Gastrocnemius medialis (tissue), 4 donors: ENCODE measurements around the gene LFNG. TPM values are rescaled to one million over a fixed set of nuclear protein-coding genes. Genes with fewer than 3 reads are reported as not detected.
A peak's percentile ranks its signal among the peaks of the same experiment; 100 is the strongest.

Experiments
- ATAC-seq, 2 donors: fragments of 150-250 bp; one replicate each; pipeline ENCODE4 v1.9.1; 2016
- DNase-seq, 2 donors: peaks; one replicate each; pipeline ENCODE4 v3.0.0-alpha.2; 2019
- H3K27ac ChIP-seq, 4 donors: fragments of 200-600 bp; sonication (generic); 1 replicate in 1 of 4; 2 replicates in 3 of 4; pipeline ENCODE4 v1.5.1; 2016 to 2018; ENCODE audit warnings: mild to moderate bottlenecking in 2 of 4, moderate library complexity in 1 of 4
- H3K27me3 ChIP-seq, 3 donors: fragments of 200-600 bp; sonication (generic) in 2 of 3; 1 replicate in 1 of 3; 2 replicates in 2 of 3; pipeline versions ENCODE4 v1.5.1 to v1.6.0; 2016 to 2019; ENCODE audit warnings: mild to moderate bottlenecking in 1 of 3, moderate library complexity in 1 of 3
- H3K36me3 ChIP-seq, 2 donors: fragments of 200-600 bp; sonication (generic) in 1 of 2; one replicate each; pipeline ENCODE4 v1.5.1; 2017 to 2018
- H3K4me1 ChIP-seq, 2 donors: fragments of 200-600 bp; sonication (generic) in 1 of 2; one replicate each; pipeline ENCODE4 v1.5.1; 2016 to 2017; ENCODE audit warnings: mild to moderate bottlenecking in 2 of 2
- H3K4me3 ChIP-seq, 4 donors: fragments of 200-600 bp; sonication (generic) in 3 of 4; 1 replicate in 1 of 4; 2 replicates in 3 of 4; pipeline ENCODE4 v1.5.1; 2016 to 2019; ENCODE audit warnings: mild to moderate bottlenecking in 2 of 4
- H3K9me3 ChIP-seq, 3 donors: fragments of 200-600 bp; sonication (generic) in 2 of 3; 1 replicate in 1 of 3; 2 replicates in 2 of 3; pipeline ENCODE4 v1.5.1; 2016 to 2019
- POLR2A ChIP-seq, 2 donors: fragments of 450-650 bp; IDR thresholded peaks; one replicate each; pipeline ENCODE4 v1.6.1; 2017; ENCODE audit warnings: antibody characterized with exemption in 2 of 2, mild to moderate bottlenecking in 2 of 2, moderate library complexity in 2 of 2
- in situ Hi-C, 4 donors: fragments of 200-750 bp; cut with MboI; loops; one replicate each; pipeline versions ENCODE4 v1.15.0 to v1.8.0; 2017; ENCODE audit warnings: low sequenced_read_pairs in 4 of 4
- intact Hi-C: fragments of 100-400 bp; cut with DNase I; formaldehyde crosslinking; loops from one replicate; pipeline ENCODE4 v1.15.1; 2023; ENCODE audit warnings: low total_unique reads
- total RNA-seq, 4 donors: library from RNA; depleted of rRNA; stranded (reverse); fragments of >200 nt; gene quantifications; one replicate each; pipeline versions ENCODE4 v1.1.0 to v1.2.3, GENCODE V29; 2016
- TF ChIP-seq, protein P1 (sequence below), 5 experiments: fragments of 450-650 bp in 3 of 5; fragments of 200-600 bp in 2 of 5; sonication (generic) in 2 of 5; IDR thresholded peaks in 4 of 5; conservative IDR thresholded peaks in 1 of 5; 1 replicate in 4 of 5; 2 replicates in 1 of 5; pipeline ENCODE4 v1.5.1; 2016 to 2019; ENCODE audit warnings: antibody characterized with exemption in 5 of 5, mild to moderate bottlenecking in 3 of 5, moderate library complexity in 3 of 5

LFNG gene
- total RNA-seq, 4 donors from 2014 or later: 1.0 to 5.9 (median 1.7) TPM

- intact Hi-C loops: loop anchor here (5.0 kb wide), 2 partner anchors 80 to 205 kb away; partner anchors contain the start of genes BRAT1 and IQCE
- H3K4me3 ChIP-seq: no peak overlapping the region
- no peaks in the 10 kb centered on the region for H3K36me3 ChIP-seq
- no peaks in the 10 kb centered on the region for H3K9me3 ChIP-seq
- no peak for TF ChIP-seq POLR2A (IDR thresholded peaks at IDR 0.05)
- TF ChIP-seq, protein P1, sequence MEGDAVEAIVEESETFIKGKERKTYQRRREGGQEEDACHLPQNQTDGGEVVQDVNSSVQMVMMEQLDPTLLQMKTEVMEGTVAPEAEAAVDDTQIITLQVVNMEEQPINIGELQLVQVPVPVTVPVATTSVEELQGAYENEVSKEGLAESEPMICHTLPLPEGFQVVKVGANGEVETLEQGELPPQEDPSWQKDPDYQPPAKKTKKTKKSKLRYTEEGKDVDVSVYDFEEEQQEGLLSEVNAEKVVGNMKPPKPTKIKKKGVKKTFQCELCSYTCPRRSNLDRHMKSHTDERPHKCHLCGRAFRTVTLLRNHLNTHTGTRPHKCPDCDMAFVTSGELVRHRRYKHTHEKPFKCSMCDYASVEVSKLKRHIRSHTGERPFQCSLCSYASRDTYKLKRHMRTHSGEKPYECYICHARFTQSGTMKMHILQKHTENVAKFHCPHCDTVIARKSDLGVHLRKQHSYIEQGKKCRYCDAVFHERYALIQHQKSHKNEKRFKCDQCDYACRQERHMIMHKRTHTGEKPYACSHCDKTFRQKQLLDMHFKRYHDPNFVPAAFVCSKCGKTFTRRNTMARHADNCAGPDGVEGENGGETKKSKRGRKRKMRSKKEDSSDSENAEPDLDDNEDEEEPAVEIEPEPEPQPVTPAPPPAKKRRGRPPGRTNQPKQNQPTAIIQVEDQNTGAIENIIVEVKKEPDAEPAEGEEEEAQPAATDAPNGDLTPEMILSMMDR (IDR thresholded peaks at IDR 0.05 in 4 of 5, conservative IDR thresholded peaks at IDR 0.05 in 1 of 5): peak; percentile 25 to 76 (median 63)
- peak; percentile 28 to 37 for ATAC-seq
- peaks cover 13 to 14% of the 10 kb centered on the region in 2 donors for H3K4me1 ChIP-seq
- in situ Hi-C loops: no loop called here
- H3K27me3 ChIP-seq: peaks cover 32 to 60% (median 35%) of the 10 kb centered on the region in 3 donors
- no peak overlapping the region for H3K27ac ChIP-seq
- DNase-seq: no peak
Observed at GRCh38 chr7:2477447-2478398, 41.9 kb upstream of the LFNG start.

DNA sequence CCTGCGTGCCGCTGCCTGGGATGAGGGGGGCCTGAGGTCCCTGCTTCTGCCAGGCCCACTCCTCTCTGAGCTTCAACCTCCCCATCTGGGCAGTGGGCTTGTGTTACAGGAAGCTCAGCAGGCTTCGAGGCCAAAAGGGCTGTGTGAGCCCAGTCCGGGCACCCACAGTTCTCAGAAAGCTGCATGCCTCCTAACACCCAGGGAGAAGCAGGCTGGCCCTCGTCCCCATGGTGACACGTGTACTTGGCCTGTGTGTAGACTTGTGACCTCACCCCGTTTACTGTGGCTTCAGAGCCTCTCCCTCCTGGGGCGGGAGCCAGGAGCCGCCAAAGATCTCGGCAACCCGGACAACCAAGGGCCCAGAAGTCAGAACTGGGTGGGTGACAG lies 41.2 kb upstream of the LFNG start:
- Histone ChIP-seq H3K27ac (no peak overlapping the region), H3K4me3 (no peak overlapping the region), H3K36me3 (no peaks in the 10 kb centered on the region), H3K27me3 (peaks cover 32 to 60% (median 35%) of the 10 kb centered on the region in 3 donors), H3K4me1 (peaks cover 13 to 14% of the 10 kb centered on the region in 2 donors), H3K9me3 (no peaks in the 10 kb centered on the region)
- in situ Hi-C loops (no loop called here), intact Hi-C loops (loop anchor here (5.0 kb wide), 2 partner anchors 79 to 204 kb away; partner anchors contain the start of genes BRAT1 and IQCE)
- ATAC-seq: peak; percentile 61 to 74
- no peak for TF ChIP-seq POLR2A (IDR thresholded peaks at IDR 0.05)
- TF ChIP-seq, protein P1 (IDR thresholded peaks at IDR 0.05 in 4 of 5, conservative IDR thresholded peaks at IDR 0.05 in 1 of 5): no peak
- DNase-seq: peak in 1 of 2 donors; percentile 65

DNA sequence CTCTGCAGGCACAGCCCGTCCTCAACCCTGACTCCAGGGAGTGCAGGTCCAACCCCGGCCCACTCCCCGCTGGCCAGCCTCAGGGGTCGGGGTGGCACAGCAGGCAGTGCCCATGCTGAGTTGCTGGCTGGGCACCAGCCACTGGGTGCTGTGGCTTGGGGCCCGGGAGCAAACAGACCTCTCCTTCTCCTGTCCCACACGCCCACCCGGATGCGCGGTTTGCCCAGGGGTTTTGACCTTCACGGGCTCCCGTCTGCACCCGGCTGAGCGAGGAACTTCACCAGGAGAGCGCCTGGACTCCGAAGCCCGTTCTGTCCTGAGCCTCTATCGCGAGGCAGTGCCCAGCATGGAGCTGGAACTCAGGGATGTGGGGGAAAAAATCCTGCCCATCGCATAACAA lies 40.8 kb upstream of the LFNG start:
- DNase-seq (no peak), ATAC-seq (peak in 1 of 2 donors; percentile 8)
- peak overlapping the region in 1 of 4 donors; percentile 21 for H3K4me3 ChIP-seq
- intact Hi-C loops: loop anchor here (5.0 kb wide), 2 partner anchors 79 to 204 kb away; partner anchors contain the start of genes BRAT1 and IQCE
- H3K9me3 ChIP-seq: no peaks in the 10 kb centered on the region
- peaks cover 32 to 60% (median 35%) of the 10 kb centered on the region in 3 donors for H3K27me3 ChIP-seq
- H3K4me1 ChIP-seq: peaks cover 13 to 15% of the 10 kb centered on the region in 2 donors
- in situ Hi-C loops: no loop called here
- no peak for TF ChIP-seq POLR2A (IDR thresholded peaks at IDR 0.05)
- TF ChIP-seq, protein P1 (IDR thresholded peaks at IDR 0.05 in 4 of 5, conservative IDR thresholded peaks at IDR 0.05 in 1 of 5): no peak
- no peak overlapping the region for H3K27ac ChIP-seq
- no peaks in the 10 kb centered on the region for H3K36me3 ChIP-seq

GRCh38 chr7:2479276-2480069 lies 40.1 kb upstream of the LFNG start:
- Histone ChIP-seq H3K9me3 (no peaks in the 10 kb centered on the region), H3K4me3 (no peak overlapping the region), H3K4me1 (peaks cover 13 to 16% of the 10 kb centered on the region in 2 donors), H3K27me3 (peaks cover 32 to 60% (median 35%) of the 10 kb centered on the region in 3 donors), H3K27ac (no peak overlapping the region), H3K36me3 (no peaks in the 10 kb centered on the region)
- in situ Hi-C loops (no loop called here), intact Hi-C loops (loop anchor here (5.0 kb wide), 2 partner anchors 78 to 203 kb away; partner anchors contain the start of genes BRAT1 and IQCE)
- no peak for TF ChIP-seq POLR2A (IDR thresholded peaks at IDR 0.05)
- TF ChIP-seq, protein P1 (IDR thresholded peaks at IDR 0.05 in 4 of 5, conservative IDR thresholded peaks at IDR 0.05 in 1 of 5): no peak
- DNase-seq (no peak), ATAC-seq (no peak)
